WI38 (cell line): ENCODE results near the gene CREBBP.

Source experiments
- H3K4me3 ChIP-seq: 2 replicates; pipeline ENCODE4 v1.5.1; 2011; ENCODE audit warnings: low read depth, mild to moderate bottlenecking, control low read depth, low read length
- CTCF ChIP-seq: IDR thresholded peaks from 2 replicates; pipeline ENCODE4 v1.5.1; 2012; ENCODE audit warnings: low read depth, mild to moderate bottlenecking, control low read depth, low read length

Gene CREBBP

DNA sequence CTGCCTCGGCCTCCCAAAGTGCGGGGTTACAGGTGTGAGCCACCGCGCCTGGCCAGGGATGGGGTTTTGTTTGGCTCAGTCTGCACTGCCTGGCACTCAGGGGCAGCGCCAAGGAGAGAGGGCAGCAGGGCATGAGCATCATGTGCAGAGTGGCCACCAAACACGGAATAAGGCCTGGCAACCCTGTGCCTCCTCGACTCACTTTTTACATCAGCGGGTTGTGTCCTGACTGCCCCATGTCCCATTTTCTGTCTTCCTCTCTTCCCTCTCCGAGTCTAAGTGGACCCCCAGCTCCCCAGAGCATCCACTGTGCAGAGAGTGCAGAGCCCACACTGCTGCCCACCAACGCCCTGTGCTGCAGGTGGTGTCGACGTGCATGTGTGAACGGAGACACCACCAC is 145.0 kb downstream of the CREBBP start:
- TF ChIP-seq CTCF: no peak
- no peak overlapping the region for H3K4me3 ChIP-seq

GRCh38 chr16:3734758-3735221 is 145.7 kb downstream of the CREBBP start:
- no peak overlapping the region for H3K4me3 ChIP-seq

GRCh38 chr16:3734084-3734757 is 146.3 kb downstream of the CREBBP start:
- TF ChIP-seq CTCF: no peak
- H3K4me3 ChIP-seq: no peak overlapping the region

More at GRCh38 chr16:3734758-3735221, 145.7 kb downstream of the CREBBP start:
- TF ChIP-seq CTCF: no peak

- H3K4me3 ChIP-seq: no peak overlapping the region
- TF ChIP-seq CTCF: no peak
Observed at GRCh38 chr16:3732171-3732570, 148.3 kb downstream of the CREBBP start.

- H3K4me3 ChIP-seq: no peak overlapping the region
- no peak for TF ChIP-seq CTCF
Observed at GRCh38 chr16:3731126-3731935, 149.2 kb downstream of the CREBBP start.

- no peak for TF ChIP-seq CTCF
- no peak overlapping the region for H3K4me3 ChIP-seq
Observed at GRCh38 chr16:3730161-3731125, 150.1 kb downstream of the CREBBP start.
